Fibroblast of lung (primary cell): ENCODE measurements around the gene MS4A15.

ENCODE experiments used
- CTCF ChIP-seq, 2 donors: IDR thresholded peaks in 1 of 2; conservative IDR thresholded peaks in 1 of 2; 1 replicate in 1 of 2; 2 replicates in 1 of 2; pipeline ENCODE4 v1.5.1; 2011 to 2012; ENCODE audit warnings: low read length in 2 of 2, control low read depth in 1 of 2, inconsistent platforms in 1 of 2, low read depth in 1 of 2, mild to moderate bottlenecking in 1 of 2
- EZH2 ChIP-seq: IDR thresholded peaks from 2 replicates; pipeline ENCODE4 v1.5.1; 2012; ENCODE audit warnings: low read length, control low read depth, mild to moderate bottlenecking; ENCODE audit errors: missing control alignments

DNA sequence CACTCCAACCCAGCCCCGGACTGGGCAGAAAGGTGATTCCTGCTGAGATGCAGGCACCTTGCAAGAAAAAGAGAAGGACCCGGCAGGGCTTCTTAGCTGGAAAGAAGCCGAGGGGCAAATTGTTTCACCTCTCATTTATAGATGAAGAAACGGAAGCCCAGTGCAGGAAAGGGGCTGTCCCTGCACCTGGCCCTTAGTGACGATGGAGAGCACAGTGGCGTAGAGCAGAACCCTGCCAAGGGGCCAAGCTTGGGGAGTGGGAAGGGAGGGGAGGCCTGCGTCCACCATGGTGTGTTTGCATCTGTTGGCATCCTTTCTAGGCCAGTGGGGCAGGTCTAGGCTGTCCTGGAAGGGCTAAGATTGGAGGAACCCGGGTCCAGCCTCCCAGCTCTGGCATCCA is 7.8 kb upstream of the MS4A15 start:
- TF ChIP-seq CTCF (conservative IDR thresholded peaks at IDR 0.05 in 1 of 2, IDR thresholded peaks at IDR 0.05 in 1 of 2; ENCODE audit: low read depth in 1 of 2, low read length in 2 of 2) (no peak), EZH2 (no peak)
